SK-N-SH treated with all-trans-retinoic acid at 6 μM for 48 hours (cell line): ENCODE measurements around the gene MTAP.

ENCODE experiments used
- ATAC-seq: fragments of 200-7000 bp; cut with Tn5 transposase; 3 replicates; pipeline ENCODE4 v1.9.1; 2020; ENCODE audit warnings: mild to moderate bottlenecking, moderate library complexity
- ARNTL ChIP-seq: fragments of 450-650 bp; formaldehyde crosslinking; IDR thresholded peaks from 2 replicates; pipeline ENCODE4 v1.5.0; 2020; ENCODE audit warnings: low read depth, mild to moderate bottlenecking, moderate library complexity, borderline replicate concordance
- BACH2 ChIP-seq: fragments of 250-450 bp; sonication (Bioruptor Pico); IDR thresholded peaks from 2 replicates; pipeline ENCODE4 v1.9.0; 2021; ENCODE audit warnings: mild to moderate bottlenecking, borderline replicate concordance
- CREB5 ChIP-seq: fragments of 250-450 bp; sonication (Bioruptor Pico); IDR thresholded peaks from 2 replicates; pipeline ENCODE4 v1.5.1; 2020; ENCODE audit warnings: low read depth, mild to moderate bottlenecking, moderate library complexity
- CSDC2 ChIP-seq: fragments of 250-450 bp; sonication (Bioruptor Pico); IDR thresholded peaks from 2 replicates; pipeline ENCODE4 v1.5.0; 2020; ENCODE audit warnings: mild to moderate bottlenecking, moderate library complexity
- ESRRG ChIP-seq: fragments of 250-450 bp; sonication (Bioruptor Pico); IDR thresholded peaks from 2 replicates; pipeline ENCODE4 v1.6.1; 2021; ENCODE audit warnings: mild to moderate bottlenecking
- GLIS3 ChIP-seq: fragments of 250-450 bp; sonication (Bioruptor Pico); IDR thresholded peaks from 2 replicates; pipeline ENCODE4 v1.5.0; 2020; ENCODE audit warnings: mild to moderate bottlenecking, moderate library complexity
- ISL1 ChIP-seq: fragments of 250-450 bp; sonication (Bioruptor Pico); IDR thresholded peaks from 2 replicates; pipeline ENCODE4 v2.1.2; 2022; ENCODE audit warnings: mild to moderate bottlenecking, moderate library complexity
- OSR1 ChIP-seq: fragments of 250-450 bp; sonication (Bioruptor Pico); IDR thresholded peaks from 2 replicates; pipeline ENCODE4 v1.8.0; 2022; ENCODE audit warnings: moderate library complexity, mild to moderate bottlenecking, inconsistent platforms
- PATZ1 ChIP-seq: fragments of 250-450 bp; sonication (Bioruptor Pico); IDR thresholded peaks from 2 replicates; pipeline ENCODE4 v1.8.0; 2020; ENCODE audit warnings: mild to moderate bottlenecking, moderate library complexity, borderline replicate concordance
- POU6F1 ChIP-seq: fragments of 250-450 bp; sonication (Bioruptor Pico); IDR thresholded peaks from 2 replicates; pipeline ENCODE4 v1.8.0; 2021; ENCODE audit warnings: low read depth, mild to moderate bottlenecking, moderate library complexity, borderline replicate concordance
- PPARA ChIP-seq: fragments of 250-450 bp; sonication (Bioruptor Pico); IDR thresholded peaks from 2 replicates; pipeline ENCODE4 v1.5.0; 2020; ENCODE audit warnings: mild to moderate bottlenecking, borderline replicate concordance
- TCF4 ChIP-seq: fragments of 250-450 bp; sonication (Bioruptor Pico); IDR thresholded peaks from 2 replicates; pipeline ENCODE4 v1.8.0; 2021; ENCODE audit warnings: mild to moderate bottlenecking, moderate library complexity, borderline replicate concordance
- TOX ChIP-seq: fragments of 250-450 bp; sonication (Bioruptor Pico); IDR thresholded peaks from 2 replicates; pipeline ENCODE4 v1.8.0; 2021; ENCODE audit warnings: mild to moderate bottlenecking, moderate library complexity, borderline replicate concordance
- ZC3H10 ChIP-seq: fragments of 250-450 bp; sonication (Bioruptor Pico); IDR thresholded peaks from 2 replicates; pipeline ENCODE4 v1.5.1; 2021; ENCODE audit warnings: mild to moderate bottlenecking, moderate library complexity
- ZFP3 ChIP-seq: fragments of 250-450 bp; sonication (Bioruptor Pico); IDR thresholded peaks from 2 replicates; pipeline ENCODE4 v1.5.0; 2020; ENCODE audit warnings: mild to moderate bottlenecking, moderate library complexity
- ZFP30 ChIP-seq: fragments of 450-650 bp; formaldehyde crosslinking; IDR thresholded peaks from 2 replicates; pipeline ENCODE4 v1.5.0; 2022; ENCODE audit warnings: mild to moderate bottlenecking, moderate library complexity
- ZNF565 ChIP-seq: fragments of 450-650 bp; formaldehyde crosslinking; conservative IDR thresholded peaks from 2 replicates; pipeline ENCODE4 v1.5.0; 2020; ENCODE audit warnings: low read depth, mild to moderate bottlenecking, moderate library complexity
- ZNF70 ChIP-seq: fragments of 450-650 bp; formaldehyde crosslinking; IDR thresholded peaks from 2 replicates; pipeline ENCODE4 v1.5.0; 2020; ENCODE audit warnings: mild to moderate bottlenecking, moderate library complexity
- ZNF8 ChIP-seq: fragments of 450-650 bp; formaldehyde crosslinking; IDR thresholded peaks from 2 replicates; pipeline ENCODE4 v1.5.0; 2020; ENCODE audit warnings: mild to moderate bottlenecking, moderate library complexity
- TF ChIP-seq, protein P1 (sequence below): fragments of 250-450 bp; sonication (Bioruptor Pico); IDR thresholded peaks from 2 replicates; pipeline ENCODE4 v1.5.0; 2020; ENCODE audit warnings: mild to moderate bottlenecking, moderate library complexity
- TF ChIP-seq, protein P2 (sequence below): fragments of 250-450 bp; sonication (Bioruptor Pico); IDR thresholded peaks from 2 replicates; pipeline ENCODE4 v1.5.1; 2021; ENCODE audit warnings: mild to moderate bottlenecking, moderate library complexity

Gene MTAP

DNA sequence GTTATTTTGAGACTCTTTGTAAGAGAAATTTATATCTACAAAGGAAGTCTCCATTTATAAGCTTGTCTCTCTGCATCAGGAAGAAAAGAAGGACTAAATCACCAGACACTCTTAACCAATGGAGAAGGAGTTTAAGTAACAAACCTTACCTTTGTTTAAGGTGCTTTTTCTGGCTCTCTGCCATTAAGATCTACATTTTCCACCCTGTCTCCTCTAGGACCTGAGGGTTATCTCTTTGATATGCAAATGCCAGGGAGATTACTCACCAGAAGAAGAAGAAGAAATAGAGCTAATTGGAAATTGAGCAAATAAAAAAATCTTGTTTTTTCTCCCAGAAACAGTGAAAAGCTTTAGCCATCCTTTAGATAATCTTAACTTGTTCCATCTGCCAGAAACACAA is 130.8 kb downstream of the MTAP start:
- no peak for ATAC-seq
- TF ChIP-seq POU6F1 (CRISPR knock-in tag), result no peak
- no peak for TF ChIP-seq BACH2
- TF ChIP-seq PATZ1 (CRISPR knock-in tag), result no peak
- no peak for TF ChIP-seq TCF4 (CRISPR knock-in tag)
- no peak for TF ChIP-seq ZC3H10
- no peak for TF ChIP-seq ZNF565 (CRISPR knock-in tag)
- no peak for TF ChIP-seq ZFP3 (CRISPR knock-in tag)
- no peak for TF ChIP-seq GLIS3 (CRISPR knock-in tag)
- no peak for TF ChIP-seq CREB5 (CRISPR knock-in tag)
- no peak for TF ChIP-seq ARNTL (CRISPR knock-in tag)
- no peak for TF ChIP-seq ESRRG
- TF ChIP-seq TOX (CRISPR knock-in tag), result no peak
- TF ChIP-seq ISL1 (CRISPR knock-in tag), result no peak

GRCh38 chr9:21933865-21934264 is 131.4 kb downstream of the MTAP start:
- TF ChIP-seq ZFP3 (CRISPR knock-in tag) (no peak), CSDC2 (CRISPR knock-in tag) (no peak), TCF4 (CRISPR knock-in tag) (no peak), CREB5 (CRISPR knock-in tag) (no peak), PPARA (CRISPR knock-in tag) (no peak), BACH2 (no peak), ZNF70 (CRISPR knock-in tag) (no peak), ZNF565 (CRISPR knock-in tag) (no peak), ZC3H10 (no peak), ESRRG (no peak), ARNTL (CRISPR knock-in tag) (no peak)
- TF ChIP-seq, protein P1, sequence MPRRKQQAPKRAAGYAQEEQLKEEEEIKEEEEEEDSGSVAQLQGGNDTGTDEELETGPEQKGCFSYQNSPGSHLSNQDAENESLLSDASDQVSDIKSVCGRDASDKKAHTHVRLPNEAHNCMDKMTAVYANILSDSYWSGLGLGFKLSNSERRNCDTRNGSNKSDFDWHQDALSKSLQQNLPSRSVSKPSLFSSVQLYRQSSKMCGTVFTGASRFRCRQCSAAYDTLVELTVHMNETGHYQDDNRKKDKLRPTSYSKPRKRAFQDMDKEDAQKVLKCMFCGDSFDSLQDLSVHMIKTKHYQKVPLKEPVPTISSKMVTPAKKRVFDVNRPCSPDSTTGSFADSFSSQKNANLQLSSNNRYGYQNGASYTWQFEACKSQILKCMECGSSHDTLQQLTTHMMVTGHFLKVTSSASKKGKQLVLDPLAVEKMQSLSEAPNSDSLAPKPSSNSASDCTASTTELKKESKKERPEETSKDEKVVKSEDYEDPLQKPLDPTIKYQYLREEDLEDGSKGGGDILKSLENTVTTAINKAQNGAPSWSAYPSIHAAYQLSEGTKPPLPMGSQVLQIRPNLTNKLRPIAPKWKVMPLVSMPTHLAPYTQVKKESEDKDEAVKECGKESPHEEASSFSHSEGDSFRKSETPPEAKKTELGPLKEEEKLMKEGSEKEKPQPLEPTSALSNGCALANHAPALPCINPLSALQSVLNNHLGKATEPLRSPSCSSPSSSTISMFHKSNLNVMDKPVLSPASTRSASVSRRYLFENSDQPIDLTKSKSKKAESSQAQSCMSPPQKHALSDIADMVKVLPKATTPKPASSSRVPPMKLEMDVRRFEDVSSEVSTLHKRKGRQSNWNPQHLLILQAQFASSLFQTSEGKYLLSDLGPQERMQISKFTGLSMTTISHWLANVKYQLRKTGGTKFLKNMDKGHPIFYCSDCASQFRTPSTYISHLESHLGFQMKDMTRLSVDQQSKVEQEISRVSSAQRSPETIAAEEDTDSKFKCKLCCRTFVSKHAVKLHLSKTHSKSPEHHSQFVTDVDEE (CRISPR knock-in tag), result no peak
- TF ChIP-seq, protein P2, sequence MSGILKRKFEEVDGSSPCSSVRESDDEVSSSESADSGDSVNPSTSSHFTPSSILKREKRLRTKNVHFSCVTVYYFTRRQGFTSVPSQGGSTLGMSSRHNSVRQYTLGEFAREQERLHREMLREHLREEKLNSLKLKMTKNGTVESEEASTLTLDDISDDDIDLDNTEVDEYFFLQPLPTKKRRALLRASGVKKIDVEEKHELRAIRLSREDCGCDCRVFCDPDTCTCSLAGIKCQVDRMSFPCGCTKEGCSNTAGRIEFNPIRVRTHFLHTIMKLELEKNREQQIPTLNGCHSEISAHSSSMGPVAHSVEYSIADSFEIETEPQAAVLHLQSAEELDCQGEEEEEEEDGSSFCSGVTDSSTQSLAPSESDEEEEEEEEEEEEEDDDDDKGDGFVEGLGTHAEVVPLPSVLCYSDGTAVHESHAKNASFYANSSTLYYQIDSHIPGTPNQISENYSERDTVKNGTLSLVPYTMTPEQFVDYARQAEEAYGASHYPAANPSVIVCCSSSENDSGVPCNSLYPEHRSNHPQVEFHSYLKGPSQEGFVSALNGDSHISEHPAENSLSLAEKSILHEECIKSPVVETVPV, result no peak
- no peak for ATAC-seq

DNA sequence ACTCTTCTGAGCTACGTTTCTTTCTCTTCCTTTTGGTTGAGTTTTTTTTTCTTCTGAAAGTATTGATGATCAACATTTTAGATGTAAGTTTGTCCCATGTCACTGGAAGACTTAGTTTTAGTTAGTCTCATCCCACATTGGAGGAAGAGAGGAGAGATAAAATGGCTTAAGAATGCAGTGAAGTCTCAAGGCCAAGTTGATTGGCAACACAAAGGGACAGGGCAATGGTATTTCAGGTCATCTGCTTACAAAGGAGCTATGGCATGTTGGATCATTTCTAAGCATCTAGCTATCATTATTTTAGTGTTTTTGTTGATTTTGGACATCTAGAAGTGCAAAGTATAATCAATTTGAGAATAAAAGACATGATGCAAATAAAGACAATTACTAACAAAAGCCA is 133.2 kb downstream of the MTAP start:
- ATAC-seq, result no peak
- TF ChIP-seq ZFP3 (CRISPR knock-in tag) (no peak), CSDC2 (CRISPR knock-in tag) (no peak), PPARA (CRISPR knock-in tag) (no peak), TOX (CRISPR knock-in tag) (no peak), ARNTL (CRISPR knock-in tag) (no peak), ZC3H10 (no peak), GLIS3 (CRISPR knock-in tag) (no peak), OSR1 (no peak), BACH2 (no peak), ZFP30 (no peak), ZNF8 (CRISPR knock-in tag) (no peak), CREB5 (CRISPR knock-in tag) (no peak), ISL1 (CRISPR knock-in tag) (no peak)
- TF ChIP-seq, protein P1 (CRISPR knock-in tag), result no peak
